SK-N-SH (cell line): ENCODE data around the gene TICAM1. TPM values are rescaled to one million over a fixed set of nuclear protein-coding genes. Genes with fewer than 3 reads are reported as not detected.

ENCODE experiments used
- CTCF ChIA-PET: fragments of 300-600, 350-600 bp; formaldehyde crosslinking; extraction: SDS; loops from one replicate; lab custom pipeline; 2021; lab: Yijun Ruan, JAX
- POLR2A ChIA-PET: fragments of 350-600 bp; sonication (Branson Sonifier 250); formaldehyde crosslinking; extraction: SDS; loops from one replicate; lab custom pipeline; 2020; ENCODE audit warnings: antibody characterized with exemption, inconsistent platforms; lab: Yijun Ruan, JAX
- DNase-seq: peaks from one replicate; pipeline ENCODE4 v3.0.0; 2012
- H2AFZ ChIP-seq: fragments of 200-600 bp; sonication (generic); 2 replicates; pipeline ENCODE4 v1.8.1; 2016; ENCODE audit warnings: antibody characterized with exemption, mild to moderate bottlenecking, low read depth
- H3F3A ChIP-seq: fragments of 200-600 bp; sonication (generic); replicated peaks from 2 replicates; pipeline ENCODE3; 2016; ENCODE audit warnings: antibody characterized with exemption, mild to moderate bottlenecking; ENCODE audit not compliant: insufficient read depth
- H3K27ac ChIP-seq, 2 experiments: fragments of 200-500 bp in 1 of 2; fragments of 200-600 bp in 1 of 2; sonication (Bioruptor generic) in 1 of 2; sonication (generic), shearing (Covaris generic) in 1 of 2; 2 replicates each; pipeline versions ENCODE4 v1.5.1 to v1.6.1; 2014 to 2016; ENCODE audit warnings: low read depth in 2 of 2, inconsistent platforms in 1 of 2, low read length in 1 of 2, mild to moderate bottlenecking in 1 of 2, mixed read lengths in 1 of 2
- H3K27me3 ChIP-seq: fragments of 200-600 bp; sonication (generic), shearing (Covaris generic); 2 replicates; pipeline ENCODE4 v1.6.1; 2016; ENCODE audit warnings: mixed run types; ENCODE audit not compliant: insufficient read depth
- H3K36me3 ChIP-seq, 2 experiments: fragments of 200-500 bp in 1 of 2; fragments of 200-600 bp in 1 of 2; sonication (Bioruptor generic) in 1 of 2; sonication (generic) in 1 of 2; replicated peaks in 1 of 2; 2 replicates each; pipeline versions ENCODE3 to v1.5.1; 2014 to 2016; ENCODE audit warnings: low read length in 1 of 2, mild to moderate bottlenecking in 1 of 2; ENCODE audit not compliant: insufficient read depth in 2 of 2, control insufficient read depth in 1 of 2
- H3K4me1 ChIP-seq, 2 experiments: fragments of 200-500 bp in 1 of 2; fragments of 200-600 bp in 1 of 2; sonication (Bioruptor generic) in 1 of 2; sonication (generic), shearing (Covaris generic) in 1 of 2; 2 replicates each; pipeline versions ENCODE4 v1.5.1 to v1.6.1; 2014 to 2016; ENCODE audit warnings: low read depth in 1 of 2, low read length in 1 of 2, mixed run types in 1 of 2; ENCODE audit not compliant: insufficient read depth in 2 of 2, control insufficient read depth in 1 of 2
- H3K4me2 ChIP-seq: fragments of 200-600 bp; sonication (generic), shearing (Covaris generic); 2 replicates; pipeline ENCODE4 v1.6.1; 2017; ENCODE audit warnings: mixed run types
- H3K4me3 ChIP-seq, 2 experiments: fragments of 200-500 bp in 1 of 2; fragments of 200-600 bp in 1 of 2; sonication (Bioruptor generic) in 1 of 2; sonication (generic), shearing (Covaris generic) in 1 of 2; 2 replicates each; pipeline versions ENCODE4 v1.5.1 to v1.8.1; 2014 to 2016; ENCODE audit warnings: low read depth in 2 of 2, inconsistent platforms in 1 of 2, low read length in 1 of 2, mild to moderate bottlenecking in 1 of 2, mixed read lengths in 1 of 2, moderate library complexity in 1 of 2
- H3K79me2 ChIP-seq: fragments of 200-600 bp; sonication (generic); 2 replicates; pipeline ENCODE4 v1.8.1; 2017; ENCODE audit warnings: mild to moderate bottlenecking; ENCODE audit not compliant: insufficient read depth
- H3K9ac ChIP-seq: fragments of 200-600 bp; sonication (generic); 2 replicates; pipeline ENCODE4 v1.6.1; 2017; ENCODE audit warnings: mixed run types
- H3K9me2 ChIP-seq: fragments of 200-600 bp; sonication (generic); 2 replicates; pipeline ENCODE4 v1.6.1; 2017; ENCODE audit warnings: mixed run types
- H3K9me3 ChIP-seq: fragments of 200-600 bp; sonication (generic); 2 replicates; pipeline ENCODE4 v1.6.1; 2017; ENCODE audit warnings: mixed run types, mild to moderate bottlenecking, moderate library complexity
- H4K20me1 ChIP-seq: fragments of 200-600 bp; sonication (generic); 2 replicates; pipeline ENCODE4 v1.6.1; 2017; ENCODE audit warnings: mild to moderate bottlenecking, mixed run types; ENCODE audit not compliant: insufficient read depth
- CHD2 ChIP-seq: fragments of 150-350 bp; IDR thresholded peaks from 2 replicates; pipeline ENCODE4 v1.6.1; 2018; ENCODE audit warnings: low read length; ENCODE audit not compliant: partially characterized antibody
- ELF1 ChIP-seq: IDR thresholded peaks from 2 replicates; pipeline ENCODE4 v1.4.0; 2012
- GABPA ChIP-seq: IDR thresholded peaks from 2 replicates; pipeline ENCODE4 v1.4.0; 2012; ENCODE audit warnings: low read depth, mild to moderate bottlenecking
- JUND ChIP-seq: IDR thresholded peaks from 2 replicates; pipeline ENCODE4 v1.4.0; 2012
- MEF2A ChIP-seq: IDR thresholded peaks from 2 replicates; pipeline ENCODE4 v1.4.0; 2012; ENCODE audit warnings: low read depth, borderline replicate concordance
- MXI1 ChIP-seq: IDR thresholded peaks from 2 replicates; pipeline ENCODE4 v1.6.1; 2012; ENCODE audit warnings: mild to moderate bottlenecking, low read depth, low read length, improper control_type of control experiment
- NFIC ChIP-seq: IDR thresholded peaks from 2 replicates; pipeline ENCODE4 v1.4.0; 2012; ENCODE audit warnings: borderline replicate concordance
- RXRA ChIP-seq: IDR thresholded peaks from 2 replicates; pipeline ENCODE4 v1.4.0; 2012; ENCODE audit warnings: low read depth, mild to moderate bottlenecking, borderline replicate concordance
- TAF1 ChIP-seq: IDR thresholded peaks from 2 replicates; pipeline ENCODE4 v1.6.1; 2012; ENCODE audit warnings: low read depth, mild to moderate bottlenecking, low read length, moderate library complexity, borderline replicate concordance
- YY1 ChIP-seq: IDR thresholded peaks from 2 replicates; pipeline ENCODE4 v1.4.0; 2012; ENCODE audit warnings: low read depth, mild to moderate bottlenecking
- WGBS: methylation state at CpG from one replicate; pipeline ENCODE4 v1.1.6; 2017; ENCODE audit warnings: low lambda C conversion rate; 5-methylcytosine and 5-hydroxymethylcytosine counted together
- polyA plus RNA-seq, 3 experiments: library from polyadenylated mRNA; depleted of rRNA; stranded (reverse); fragments of >200 nt; gene quantifications; 2 replicates each; pipeline ENCODE4 v1.2.3, GENCODE V29; 2012
- TF ChIP-seq, protein P1 (sequence below): IDR thresholded peaks from 2 replicates; pipeline ENCODE4 v1.6.1; 2012; ENCODE audit warnings: mild to moderate bottlenecking, low read depth, low read length, moderate library complexity
- TF ChIP-seq, protein P2 (sequence below): IDR thresholded peaks from 2 replicates; pipeline ENCODE4 v1.4.0; 2012; ENCODE audit warnings: low read depth
- TF ChIP-seq, protein P3 (sequence below): fragments of 150-350 bp; IDR thresholded peaks from 2 replicates; pipeline ENCODE4 v1.6.1; 2017; ENCODE audit warnings: antibody characterized with exemption, low read length, low read depth, borderline replicate concordance
- TF ChIP-seq, protein P4 (sequence below): IDR thresholded peaks from 2 replicates; pipeline ENCODE4 v1.4.0; 2012; ENCODE audit warnings: low read depth, borderline replicate concordance

TICAM1 gene
- polyA plus RNA-seq, 1 of the 3 experiments (the other 2 are of a cell fraction): 2.7 TPM

DNA sequence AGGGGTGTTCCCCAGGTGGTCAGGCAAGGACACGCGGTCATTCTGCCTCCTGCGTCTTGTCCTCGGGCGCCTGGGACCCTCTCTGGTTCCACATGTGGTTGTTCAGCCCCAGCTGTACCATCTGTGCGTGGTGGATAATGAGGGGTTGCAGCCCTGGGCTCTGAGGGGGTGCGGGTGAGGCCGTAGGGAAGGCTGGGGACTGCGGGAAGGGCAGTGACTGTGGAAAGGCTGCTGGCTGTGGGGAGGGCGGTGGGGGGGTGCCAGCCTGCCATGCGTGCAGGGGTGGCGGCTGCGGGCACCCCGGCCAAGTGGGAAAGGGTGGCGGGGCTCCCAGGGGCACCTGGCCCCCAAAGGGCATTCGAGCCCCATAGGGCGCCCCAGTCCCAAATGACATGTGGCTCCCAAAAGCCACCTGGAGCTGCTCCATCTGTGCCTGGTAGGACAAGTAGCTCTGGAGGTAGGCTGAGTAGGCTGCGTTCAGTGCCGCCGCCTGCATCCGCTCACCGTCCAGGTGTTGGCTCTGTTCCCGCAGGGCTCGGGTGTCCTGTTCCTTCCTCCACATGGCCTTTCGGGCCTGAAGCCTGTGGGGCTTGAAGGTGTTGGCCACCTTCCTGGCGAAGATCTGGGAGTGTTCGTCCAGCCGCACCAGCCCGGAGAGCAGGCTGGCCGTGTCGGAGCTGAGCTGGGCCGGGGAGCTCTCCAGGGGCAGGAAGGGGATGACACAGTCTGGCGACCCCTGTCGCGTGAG lies 15.1 kb downstream of the TICAM1 start:
- 98% methylated on average over 20 of the region's 35 CpGs for WGBS
- Histone ChIP-seq H3K9me3 (no peaks in the 10 kb centered on the region), H3K9ac (no peak overlapping the region), H3K27me3 (no peaks in the 10 kb centered on the region), H2AFZ (no peak overlapping the region), H3K9me2 (no peaks in the 10 kb centered on the region), H3K4me1 (peaks cover 3 to 7% of the 10 kb centered on the region in 2 experiments; a peak in 2 of 4 replicates), H3K4me3 (no peak overlapping the region), H3K27ac (peak overlapping the region; percentile 48 to 56; a peak in 3 of 4 replicates), H3K36me3 (peaks cover 4 to 17% of the 10 kb centered on the region in 2 experiments), H3K79me2 (peaks cover 27% of the 10 kb centered on the region), H3F3A (peaks cover 37% of the 10 kb centered on the region), H3K4me2 (no peak overlapping the region), H4K20me1 (no peaks in the 10 kb centered on the region)
- ChIA-PET POLR2A (no interaction called here), CTCF (interaction anchor here (1.3 to 13.0 kb wide), 4 partner anchors 25 to 56 kb away, joined by 3 to 409 read pairs (median 16); partner anchors contain the start of gene FEM1A)
- TF ChIP-seq TAF1 (no peak), RXRA (no peak), JUND (no peak), GABPA (no peak), NFIC (no peak)
- TF ChIP-seq, protein P1, sequence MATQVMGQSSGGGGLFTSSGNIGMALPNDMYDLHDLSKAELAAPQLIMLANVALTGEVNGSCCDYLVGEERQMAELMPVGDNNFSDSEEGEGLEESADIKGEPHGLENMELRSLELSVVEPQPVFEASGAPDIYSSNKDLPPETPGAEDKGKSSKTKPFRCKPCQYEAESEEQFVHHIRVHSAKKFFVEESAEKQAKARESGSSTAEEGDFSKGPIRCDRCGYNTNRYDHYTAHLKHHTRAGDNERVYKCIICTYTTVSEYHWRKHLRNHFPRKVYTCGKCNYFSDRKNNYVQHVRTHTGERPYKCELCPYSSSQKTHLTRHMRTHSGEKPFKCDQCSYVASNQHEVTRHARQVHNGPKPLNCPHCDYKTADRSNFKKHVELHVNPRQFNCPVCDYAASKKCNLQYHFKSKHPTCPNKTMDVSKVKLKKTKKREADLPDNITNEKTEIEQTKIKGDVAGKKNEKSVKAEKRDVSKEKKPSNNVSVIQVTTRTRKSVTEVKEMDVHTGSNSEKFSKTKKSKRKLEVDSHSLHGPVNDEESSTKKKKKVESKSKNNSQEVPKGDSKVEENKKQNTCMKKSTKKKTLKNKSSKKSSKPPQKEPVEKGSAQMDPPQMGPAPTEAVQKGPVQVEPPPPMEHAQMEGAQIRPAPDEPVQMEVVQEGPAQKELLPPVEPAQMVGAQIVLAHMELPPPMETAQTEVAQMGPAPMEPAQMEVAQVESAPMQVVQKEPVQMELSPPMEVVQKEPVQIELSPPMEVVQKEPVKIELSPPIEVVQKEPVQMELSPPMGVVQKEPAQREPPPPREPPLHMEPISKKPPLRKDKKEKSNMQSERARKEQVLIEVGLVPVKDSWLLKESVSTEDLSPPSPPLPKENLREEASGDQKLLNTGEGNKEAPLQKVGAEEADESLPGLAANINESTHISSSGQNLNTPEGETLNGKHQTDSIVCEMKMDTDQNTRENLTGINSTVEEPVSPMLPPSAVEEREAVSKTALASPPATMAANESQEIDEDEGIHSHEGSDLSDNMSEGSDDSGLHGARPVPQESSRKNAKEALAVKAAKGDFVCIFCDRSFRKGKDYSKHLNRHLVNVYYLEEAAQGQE: no peak
- TF ChIP-seq, protein P2, sequence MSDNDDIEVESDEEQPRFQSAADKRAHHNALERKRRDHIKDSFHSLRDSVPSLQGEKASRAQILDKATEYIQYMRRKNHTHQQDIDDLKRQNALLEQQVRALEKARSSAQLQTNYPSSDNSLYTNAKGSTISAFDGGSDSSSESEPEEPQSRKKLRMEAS: no peak
- DNase-seq: no peak

DNA sequence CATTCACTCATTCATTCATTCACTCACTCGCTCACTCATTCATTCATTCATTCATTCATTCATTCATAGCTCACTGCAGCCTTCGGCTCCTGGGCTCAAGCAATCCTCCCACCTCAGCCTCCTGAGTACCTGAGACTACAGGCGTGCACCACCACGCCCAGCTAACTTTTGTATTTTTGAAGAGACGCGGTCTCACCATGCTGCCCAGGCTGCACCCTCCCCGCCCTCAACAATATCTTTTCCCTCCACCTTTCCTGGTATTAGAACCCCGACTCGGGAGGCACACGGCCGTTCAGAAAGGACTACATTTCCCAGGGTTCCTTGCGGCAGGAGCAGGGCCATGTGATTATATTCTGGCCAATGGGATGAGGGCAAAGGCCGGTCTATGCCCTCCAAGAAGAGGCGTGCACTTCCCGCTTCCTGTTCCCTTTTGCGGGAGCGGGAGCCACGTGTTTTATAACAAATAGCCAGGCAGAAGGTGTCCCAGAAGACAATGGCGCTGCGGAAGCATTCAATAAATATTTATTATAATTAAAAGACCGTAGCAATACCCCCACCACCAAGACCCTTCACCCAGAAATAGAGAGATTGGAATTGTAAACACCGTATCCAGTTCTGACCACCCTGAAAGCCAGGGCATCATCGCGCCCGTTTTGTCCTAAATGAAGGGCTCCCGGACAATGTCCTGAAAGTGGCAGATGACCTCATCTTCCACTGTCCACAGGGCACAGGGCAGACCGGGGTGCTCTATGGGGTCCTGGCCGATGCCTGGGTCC lies 15.9 kb downstream of the TICAM1 start:
- CTCF ChIA-PET: interaction anchor here (0.7 to 13.0 kb wide), 5 partner anchors 11 to 427 kb away, joined by 3 to 409 read pairs (median 4); partner anchors contain the start of gene FEM1A
- H3K4me2 ChIP-seq: peak overlapping the region; percentile 52; the same call in 1 of the 2 replicates
- H3F3A ChIP-seq: peaks cover 40% of the 10 kb centered on the region
- H3K27ac ChIP-seq: peak overlapping the region; percentile 48 to 56; a peak in 3 of 4 replicates
- H3K9ac ChIP-seq: no peak overlapping the region
- no peaks in the 10 kb centered on the region for H4K20me1 ChIP-seq
- H2AFZ ChIP-seq: no peak overlapping the region
- no peaks in the 10 kb centered on the region for H3K27me3 ChIP-seq
- peak; percentile 97 for DNase-seq
- H3K4me1 ChIP-seq: peaks cover 3 to 7% of the 10 kb centered on the region in 2 experiments; a peak in 2 of 4 replicates
- H3K36me3 ChIP-seq: peaks cover 4 to 17% of the 10 kb centered on the region in 2 experiments
- POLR2A ChIA-PET: no interaction called here
- no peaks in the 10 kb centered on the region for H3K9me3 ChIP-seq
- peaks cover 19% of the 10 kb centered on the region for H3K79me2 ChIP-seq
- 31% methylated on average over 27 of the region's 28 CpGs for WGBS
- H3K9me2 ChIP-seq: no peaks in the 10 kb centered on the region
- no peak for TF ChIP-seq MEF2A
- peak; percentile 95 for TF ChIP-seq ELF1
- peak; percentile 67 for TF ChIP-seq CHD2
- TF ChIP-seq, protein P2: peak; percentile 99
- peak; percentile 83 for TF ChIP-seq GABPA
- TF ChIP-seq, protein P3, sequence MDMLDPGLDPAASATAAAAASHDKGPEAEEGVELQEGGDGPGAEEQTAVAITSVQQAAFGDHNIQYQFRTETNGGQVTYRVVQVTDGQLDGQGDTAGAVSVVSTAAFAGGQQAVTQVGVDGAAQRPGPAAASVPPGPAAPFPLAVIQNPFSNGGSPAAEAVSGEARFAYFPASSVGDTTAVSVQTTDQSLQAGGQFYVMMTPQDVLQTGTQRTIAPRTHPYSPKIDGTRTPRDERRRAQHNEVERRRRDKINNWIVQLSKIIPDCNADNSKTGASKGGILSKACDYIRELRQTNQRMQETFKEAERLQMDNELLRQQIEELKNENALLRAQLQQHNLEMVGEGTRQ: peak; percentile 86
- TF ChIP-seq, protein P1: 0 out of 2 replicates have a peak, but pooled peaks have one; percentile 23
- TF ChIP-seq, protein P4, sequence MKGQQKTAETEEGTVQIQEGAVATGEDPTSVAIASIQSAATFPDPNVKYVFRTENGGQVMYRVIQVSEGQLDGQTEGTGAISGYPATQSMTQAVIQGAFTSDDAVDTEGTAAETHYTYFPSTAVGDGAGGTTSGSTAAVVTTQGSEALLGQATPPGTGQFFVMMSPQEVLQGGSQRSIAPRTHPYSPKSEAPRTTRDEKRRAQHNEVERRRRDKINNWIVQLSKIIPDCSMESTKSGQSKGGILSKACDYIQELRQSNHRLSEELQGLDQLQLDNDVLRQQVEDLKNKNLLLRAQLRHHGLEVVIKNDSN: peak; percentile 98
- no peak; the same call in 1 of the 2 replicates for TF ChIP-seq JUND
- TF ChIP-seq MXI1: peak; percentile 96
- no peak for TF ChIP-seq YY1
- H3K4me3 ChIP-seq: peak overlapping the region in 1 of 2 experiments; percentile 27; a peak in 1 of 4 replicates
